OCI-LY1 (cell line): ENCODE measurements around the gene BEAN1.

Source experiments
- CTCF ChIP-seq: fragments of 200-600 bp; sonication (generic), shearing (Covaris generic); IDR thresholded peaks from 2 replicates; pipeline ENCODE4 v1.5.1; 2017; ENCODE audit warnings: mild to moderate bottlenecking, antibody characterized with exemption, low read length, moderate library complexity, mixed read lengths
- EZH2 ChIP-seq: fragments of 200-600 bp; sonication (generic), shearing (Covaris generic); IDR thresholded peaks from 2 replicates; pipeline ENCODE4 v1.8.0; 2017; ENCODE audit warnings: borderline replicate concordance, mixed run types, mild to moderate bottlenecking, antibody characterized with exemption, low read length, moderate library complexity, mixed read lengths

- no peak for TF ChIP-seq CTCF
- no peak for TF ChIP-seq EZH2
These were observed 11.0 kb upstream of the BEAN1 start for GRCh38 chr16:66416136-66416535.
